Stimulated activated CD8-positive, alpha-beta memory T cell treated with anti-CD3 and anti-CD28 coated beads, Interleukin-7, amount 100 ng/mL, for 4 hours (primary cell): ENCODE results near the gene SAMM50.

ENCODE experiments used
- DNase-seq, 2 donors: peaks; one replicate each; pipeline ENCODE4 v3.0.0-alpha.2; 2020; ENCODE audit warnings: low read depth in 2 of 2

SAMM50 gene

DNA sequence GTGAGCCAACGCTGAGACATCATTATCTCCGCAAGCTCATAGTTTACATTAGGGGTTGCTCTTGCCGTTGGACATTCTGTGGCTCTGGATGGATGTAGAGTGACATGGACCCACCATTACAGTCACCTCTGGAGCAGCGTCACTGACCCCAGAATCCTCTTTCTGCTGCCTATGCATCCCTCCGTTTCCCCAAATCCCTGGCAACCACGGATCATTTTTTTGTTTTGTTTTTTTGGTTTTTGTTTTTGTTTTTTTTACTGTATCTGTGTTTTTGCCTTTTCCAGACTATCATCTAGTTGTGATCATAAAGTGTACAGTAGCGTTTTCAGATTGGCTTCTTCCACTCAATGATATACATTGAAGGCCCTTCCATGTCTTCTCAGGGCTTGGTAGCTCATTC lies 72.8 kb downstream of the SAMM50 start:
- no peak for DNase-seq

- no peak for DNase-seq
These were observed 73.8 kb downstream of the SAMM50 start for GRCh38 chr22:44029069-44029468.

GRCh38 chr22:44030051-44030701 lies 74.9 kb downstream of the SAMM50 start:
- DNase-seq: no peak

DNA sequence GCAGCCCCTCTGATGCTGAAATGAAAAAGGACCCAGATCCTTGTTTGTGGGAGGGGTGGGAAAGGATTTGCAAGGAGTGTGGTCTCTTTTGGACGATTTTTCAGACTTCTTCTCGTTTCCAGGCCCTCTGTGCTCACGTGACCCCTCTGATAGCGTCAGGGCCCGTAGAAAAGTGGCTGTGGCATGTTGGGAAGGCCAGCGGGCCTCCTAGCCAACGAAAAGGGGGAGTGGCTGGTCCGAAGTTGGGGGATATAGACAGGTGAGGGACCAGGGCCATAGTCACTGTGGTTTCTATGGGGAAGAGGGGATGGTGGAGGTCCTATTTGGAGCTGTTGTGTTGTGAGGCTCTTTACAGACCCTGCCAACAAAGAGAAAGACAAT lies 75.5 kb downstream of the SAMM50 start:
- DNase-seq: no peak

GRCh38 chr22:44031158-44031952 lies 76.1 kb downstream of the SAMM50 start:
- no peak for DNase-seq

DNA sequence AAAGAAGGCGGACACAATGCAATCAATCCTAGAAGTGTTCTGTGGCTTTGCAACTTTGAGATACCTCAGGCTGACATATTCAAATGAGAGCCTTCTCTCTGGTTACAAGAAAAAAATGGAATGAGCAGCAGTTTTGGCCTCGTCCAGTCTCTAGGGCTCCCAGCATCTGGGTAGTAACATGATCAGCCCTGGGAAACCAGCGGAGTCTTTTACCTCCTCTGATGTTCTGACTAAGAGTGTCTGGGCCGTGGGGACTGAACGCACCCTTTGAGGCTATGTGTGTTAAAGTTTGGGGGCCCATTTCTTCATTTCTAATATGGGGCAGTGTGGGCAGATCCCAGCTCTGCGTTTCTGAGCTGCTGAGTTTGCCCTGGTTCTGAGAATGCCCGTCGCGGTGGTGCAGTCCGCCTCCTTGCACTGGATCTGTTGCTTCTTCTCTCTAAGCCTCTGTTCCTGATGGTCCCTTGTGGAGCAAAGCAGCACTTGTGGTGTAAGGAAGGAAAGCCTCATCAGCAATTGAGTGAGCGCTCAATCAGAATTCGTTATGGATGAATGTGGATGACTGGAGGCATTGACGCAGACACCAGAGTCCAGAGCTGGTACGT lies 77.0 kb downstream of the SAMM50 start:
- DNase-seq: no peak

GRCh38 chr22:44033287-44033686 lies 78.0 kb downstream of the SAMM50 start:
- no peak for DNase-seq

GRCh38 chr22:44033694-44034093 lies 78.5 kb downstream of the SAMM50 start:
- no peak for DNase-seq

DNA sequence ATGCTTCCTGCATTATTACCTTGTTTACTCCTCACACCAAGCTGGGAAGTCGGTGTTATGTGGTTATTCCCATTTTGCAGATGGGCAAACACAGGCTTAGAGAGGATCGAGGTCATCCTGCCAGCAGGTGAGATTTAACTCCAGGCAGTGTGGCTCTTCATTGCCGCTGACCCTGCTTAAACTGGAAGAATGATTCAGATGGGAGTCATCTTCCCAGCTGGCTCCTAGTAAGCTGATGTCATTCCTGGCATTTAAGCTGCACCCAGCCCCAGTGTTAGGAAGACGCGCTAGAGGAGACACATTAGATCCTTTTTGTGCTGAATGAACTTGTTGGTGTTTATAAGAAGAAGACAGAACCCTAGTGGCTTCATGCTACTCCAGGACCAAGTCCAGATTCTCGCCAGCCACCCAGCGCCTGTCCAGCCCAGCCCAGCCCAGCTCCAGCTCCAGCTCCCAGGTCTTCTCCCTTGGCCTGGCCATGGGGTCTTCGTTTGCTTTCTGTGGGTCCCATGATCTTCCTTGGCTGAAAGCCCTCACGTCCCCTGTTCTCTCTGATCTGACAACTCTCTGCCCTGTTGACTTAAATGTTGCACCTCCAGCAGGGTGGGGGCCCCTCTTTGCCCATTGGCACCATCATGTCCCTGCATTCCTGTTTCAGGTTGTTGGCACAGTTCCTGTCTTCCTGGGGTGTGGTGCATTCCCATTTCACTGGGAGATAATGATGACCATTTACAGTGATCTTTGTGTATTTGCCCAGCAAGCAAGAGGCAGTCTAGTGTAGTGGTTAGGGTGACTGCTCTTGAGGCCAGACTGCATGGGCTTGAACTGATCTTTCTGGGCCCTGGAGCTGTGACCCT lies 82.5 kb downstream of the SAMM50 start:
- no peak for DNase-seq

- no peak for DNase-seq
These were observed 84.4 kb downstream of the SAMM50 start for GRCh38 chr22:44039566-44040171.

DNA sequence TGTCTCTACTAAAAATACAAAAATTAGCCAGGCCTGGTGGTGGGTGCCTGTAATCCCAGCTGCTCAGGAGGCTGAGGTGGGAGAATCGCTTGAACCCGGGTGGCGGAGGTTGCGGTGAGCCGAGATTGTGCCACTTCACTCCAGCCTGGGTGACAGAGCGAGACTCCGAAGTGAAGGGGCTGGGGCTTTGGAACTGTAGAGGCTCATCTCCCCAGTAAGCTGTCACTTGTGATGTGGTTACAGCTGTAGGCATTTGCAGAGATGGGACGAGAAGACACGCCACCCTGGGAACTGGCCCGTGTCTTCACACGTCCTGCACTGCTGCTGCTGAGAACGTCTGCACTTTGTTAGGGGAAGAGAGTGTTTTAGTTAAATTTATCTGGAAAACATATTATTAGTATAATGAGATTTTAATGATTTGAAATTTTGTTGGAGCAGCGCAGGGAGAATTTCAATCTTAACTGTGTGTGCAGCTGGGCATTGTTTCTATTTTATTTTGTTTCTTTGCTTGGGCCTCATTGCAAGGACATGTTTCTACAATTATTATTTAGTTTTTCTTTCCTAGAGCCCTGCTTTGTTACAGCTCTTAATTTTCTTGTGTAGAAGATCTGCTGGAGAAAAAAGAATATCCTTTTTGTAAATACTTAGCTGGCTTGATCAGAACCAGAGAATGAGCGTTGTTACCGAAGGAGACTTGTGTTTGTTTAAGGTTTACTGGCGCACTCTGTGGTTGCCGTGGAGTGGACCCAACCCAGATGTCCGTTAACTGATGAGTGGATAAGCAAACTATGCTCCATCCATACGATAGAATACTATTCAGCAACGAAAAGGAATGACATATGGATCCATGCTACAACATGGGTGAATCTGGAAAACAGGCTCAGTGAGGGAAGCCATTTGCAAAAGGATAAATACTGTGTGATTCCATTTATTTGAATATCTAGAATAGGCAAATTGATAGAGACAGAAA lies 87.3 kb downstream of the SAMM50 start:
- DNase-seq: no peak

DNA sequence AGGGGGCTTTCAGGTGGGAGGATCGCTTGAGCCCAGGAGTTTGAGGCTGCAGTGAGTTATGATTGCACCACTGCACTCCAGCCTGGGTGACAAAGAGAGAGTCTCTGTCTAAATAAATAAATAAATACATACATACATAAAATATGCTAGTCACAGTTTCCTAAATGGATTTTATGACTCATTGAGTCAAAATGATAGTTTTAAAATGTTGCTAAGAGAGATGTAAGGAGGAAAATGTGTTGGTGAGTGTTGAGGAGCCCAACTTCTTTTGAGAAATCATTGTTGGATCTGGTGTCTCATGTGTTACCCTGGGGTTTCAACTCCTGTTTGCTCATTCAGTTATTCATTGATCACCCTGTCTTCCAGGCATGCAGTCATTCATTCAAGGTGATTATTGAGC lies 89.9 kb downstream of the SAMM50 start:
- DNase-seq: no peak
